Activated CD4-positive, alpha-beta T cell treated with anti-CD3 and anti-CD28 coated beads for 36 hours (primary cell): ENCODE data around the gene FNDC1. TPM values are rescaled to one million over a fixed set of nuclear protein-coding genes. Genes with fewer than 3 reads are reported as not detected.

Source experiments
- total RNA-seq, 2 experiments: library from RNA; stranded (reverse); gene quantifications; one replicate each; pipeline ENCODE4 v1.2.3, GENCODE V29; 2021

The FNDC1 gene
- total RNA-seq, 2 experiments from 2014 or later, result not detected

Other genes starting within 250 kb of the FNDC1 start
- gene RSPH3, start 169.2 kb upstream of the FNDC1 start, total RNA-seq, result 1 to 10 TPM; 6.5 to 9.3 TPM
- 10 to 100 TPM; 44.8 to 51.0 TPM for gene TAGAP, start 124.4 kb upstream of the FNDC1 start, total RNA-seq